Posterior vena cava (tissue), 2 donors: ENCODE measurements around the gene THRB. TPM values are rescaled to one million over a fixed set of nuclear protein-coding genes. Genes with fewer than 3 reads are reported as not detected.

Source experiments
- DNase-seq: peaks from one replicate; pipeline ENCODE4 v3.0.0-alpha.2; 2020; ENCODE audit warnings: low spot score
- intact Hi-C, 2 donors: fragments of 100-400 bp; cut with DNase I; formaldehyde crosslinking; loops; one replicate each; pipeline versions ENCODE4 v1.14.1 to v1.14.2; 2022 to 2023
- total RNA-seq, 2 donors: library from RNA; stranded (reverse); fragmentation: NEBNext Ultra II Directional; extraction: Animal tissue kit (Norgen Biotek cat#: 25700); gene quantifications; one replicate each; pipeline ENCODE4 v1.2.1, GENCODE V29; 2021
- donor health status: DM: yes; HTN: yes; CAD: no.
- donor health status: DM: yes; HTN: yes; CAD: no.

THRB gene
- total RNA-seq, 2 donors from 2014 or later: 25.0 to 32.5 TPM

DNA sequence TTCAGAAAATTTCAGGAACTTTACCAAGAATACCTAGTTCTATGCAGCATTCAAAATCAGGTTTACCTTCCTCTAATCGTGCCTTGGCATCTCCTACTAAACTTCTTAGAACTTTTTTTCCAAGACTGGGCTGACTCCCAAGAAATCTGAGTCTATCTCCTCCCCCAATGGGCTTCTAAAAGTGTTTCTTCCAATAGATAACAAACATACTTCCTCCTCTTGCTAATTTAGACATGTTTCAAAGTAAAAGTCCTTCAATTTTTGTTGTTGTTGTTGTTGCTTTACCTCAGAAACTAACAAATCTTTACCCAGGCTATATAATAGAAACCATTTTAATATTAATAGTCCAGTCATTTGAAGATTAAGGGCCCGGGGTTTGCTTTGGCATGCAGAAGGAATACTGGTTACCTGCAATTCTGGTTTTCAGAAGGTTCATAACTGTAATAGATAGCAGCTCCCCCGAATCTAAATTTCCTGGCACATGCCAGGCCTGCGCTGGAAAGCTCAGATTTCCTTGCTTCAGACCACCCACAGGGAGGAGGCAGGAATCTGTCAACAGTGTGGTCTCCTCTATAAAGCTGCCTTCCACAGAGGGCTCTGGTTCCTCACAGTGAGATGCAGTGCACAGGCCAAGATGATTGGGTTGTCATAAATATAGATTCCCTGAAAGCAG lies 188.7 kb downstream of the THRB start:
- intact Hi-C loops: no loop called here

GRCh38 chr3:24303057-24303754 lies 191.4 kb downstream of the THRB start:
- intact Hi-C loops: no loop called here
- DNase-seq: no peak

More for the DNA sequence above, 188.7 kb downstream of the THRB start:
- no peak for DNase-seq

GRCh38 chr3:24302396-24302795 lies 192.3 kb downstream of the THRB start:
- DNase-seq: no peak
- intact Hi-C loops: no loop called here

DNA sequence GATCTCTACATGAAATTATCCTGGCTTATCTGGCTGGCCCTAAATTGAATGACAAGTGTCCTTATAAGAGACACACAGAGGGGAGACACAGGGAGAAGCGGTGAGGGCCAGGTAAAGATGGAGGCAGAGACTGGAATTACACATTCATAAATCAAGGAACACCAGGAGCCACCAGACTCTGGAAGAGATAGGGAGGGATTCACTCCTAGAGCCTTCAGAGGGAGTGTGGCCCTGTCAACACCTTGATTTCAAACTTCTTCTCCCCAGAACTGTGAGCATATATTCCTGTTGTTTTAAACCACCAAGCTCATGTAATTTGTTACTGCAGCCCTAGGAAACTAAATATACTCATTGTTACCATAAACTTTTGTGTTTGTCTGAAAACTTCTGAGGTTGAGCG lies 193.7 kb downstream of the THRB start:
- intact Hi-C loops: no loop called here
- no peak for DNase-seq

GRCh38 chr3:24299806-24300626 lies 194.6 kb downstream of the THRB start:
- DNase-seq: no peak
- intact Hi-C loops: no loop called here

GRCh38 chr3:24299246-24299805 lies 195.3 kb downstream of the THRB start:
- no peak for DNase-seq
- intact Hi-C loops: no loop called here

GRCh38 chr3:24296441-24297205 lies 198.0 kb downstream of the THRB start:
- intact Hi-C loops: no loop called here
- DNase-seq: no peak

DNA sequence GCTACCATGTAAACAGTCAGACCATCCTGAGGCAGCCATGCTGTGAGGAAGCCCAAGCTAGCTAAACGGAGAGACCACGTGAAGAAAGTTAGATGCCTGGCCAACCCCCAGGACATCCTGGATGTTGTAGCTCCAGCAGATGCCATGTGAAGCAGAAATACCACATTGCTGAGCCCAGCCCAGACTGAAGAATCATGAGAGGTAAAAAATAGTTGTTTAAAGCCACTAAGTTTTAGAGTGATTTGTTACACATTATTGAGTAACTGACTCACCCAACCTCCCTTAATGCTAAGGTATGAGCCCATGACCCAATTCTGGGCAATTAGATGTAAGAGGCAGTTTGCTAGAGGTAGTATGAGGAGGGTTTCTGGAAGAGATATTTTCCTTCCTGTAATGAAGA lies 200.5 kb downstream of the THRB start:
- intact Hi-C loops: no loop called here
- no peak for DNase-seq

DNA sequence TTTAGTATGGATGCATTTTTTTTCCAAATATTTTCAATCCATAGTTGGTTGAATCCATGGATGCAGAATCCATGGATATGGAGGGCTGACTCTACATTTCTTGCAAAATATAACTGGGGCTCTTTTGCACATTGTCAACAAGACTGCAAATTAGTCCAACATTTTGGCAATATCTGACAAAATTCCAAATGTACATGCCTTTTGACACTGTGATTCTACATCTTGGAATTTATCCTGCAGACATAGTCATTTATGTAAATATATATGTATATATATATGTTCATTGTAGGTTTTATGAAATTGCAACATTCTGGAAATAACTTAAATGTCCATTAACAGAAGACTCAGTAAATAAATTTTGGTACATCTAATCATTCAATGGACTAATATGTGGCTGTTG lies 203.0 kb downstream of the THRB start:
- no peak for DNase-seq
- intact Hi-C loops: no loop called here

DNA sequence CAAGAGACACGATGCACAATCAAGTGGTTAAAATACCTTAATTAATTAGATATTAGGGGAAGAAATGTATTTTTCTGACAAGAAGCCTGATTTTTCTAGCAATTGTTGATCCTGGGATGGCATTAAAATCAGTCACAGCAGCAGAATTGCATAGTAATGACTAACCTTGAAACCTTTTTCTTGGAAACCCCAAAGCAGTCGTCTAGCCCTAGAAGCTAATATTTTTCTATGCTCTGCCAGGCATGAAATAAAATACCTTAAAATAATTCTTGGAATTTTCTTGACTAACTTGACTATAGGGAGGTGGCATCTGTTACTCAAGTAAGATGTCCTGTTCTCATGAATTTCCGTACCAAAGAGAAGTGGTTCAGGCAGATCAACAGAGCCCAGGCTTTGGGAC lies 204.1 kb downstream of the THRB start:
- no peak for DNase-seq
- intact Hi-C loops: no loop called here

- intact Hi-C loops: no loop called here
- no peak for DNase-seq
Observed at GRCh38 chr3:24288496-24289236, 206.0 kb downstream of the THRB start.

DNA sequence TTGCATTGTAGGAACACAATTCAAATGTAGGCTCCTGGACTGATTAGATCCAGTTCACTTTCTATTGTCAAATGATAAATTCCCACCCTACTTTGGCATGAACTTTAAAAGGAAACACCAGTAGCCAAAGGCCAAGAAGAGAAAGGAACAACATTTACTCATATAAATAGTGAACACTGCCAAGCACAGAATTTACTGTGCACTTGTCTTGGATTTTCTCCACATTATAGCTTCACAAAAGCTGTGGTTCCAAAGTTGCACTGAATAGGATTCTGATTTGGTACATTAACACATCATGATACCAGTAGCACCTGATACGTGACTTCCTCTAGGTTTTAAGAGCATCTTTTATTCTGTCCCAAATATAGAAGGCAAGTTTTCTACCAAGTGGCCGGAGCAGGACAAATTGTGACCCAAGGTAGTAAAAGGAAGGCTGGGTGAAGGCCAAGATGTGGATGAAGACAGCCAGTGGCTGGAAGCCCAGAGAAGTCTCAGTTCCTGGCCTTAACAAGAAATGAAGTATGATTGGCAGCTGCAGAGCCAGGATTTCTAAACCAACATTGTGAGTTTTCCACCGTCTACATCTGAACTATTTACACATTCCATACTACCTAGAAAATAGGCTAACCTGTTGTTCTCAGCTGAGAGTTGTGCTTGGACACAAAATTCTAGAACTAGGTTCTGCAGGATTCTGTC lies 206.7 kb downstream of the THRB start:
- intact Hi-C loops: no loop called here
- DNase-seq: no peak

- intact Hi-C loops: no loop called here
Observed at GRCh38 chr3:24286405-24286804, 208.2 kb downstream of the THRB start.

DNA sequence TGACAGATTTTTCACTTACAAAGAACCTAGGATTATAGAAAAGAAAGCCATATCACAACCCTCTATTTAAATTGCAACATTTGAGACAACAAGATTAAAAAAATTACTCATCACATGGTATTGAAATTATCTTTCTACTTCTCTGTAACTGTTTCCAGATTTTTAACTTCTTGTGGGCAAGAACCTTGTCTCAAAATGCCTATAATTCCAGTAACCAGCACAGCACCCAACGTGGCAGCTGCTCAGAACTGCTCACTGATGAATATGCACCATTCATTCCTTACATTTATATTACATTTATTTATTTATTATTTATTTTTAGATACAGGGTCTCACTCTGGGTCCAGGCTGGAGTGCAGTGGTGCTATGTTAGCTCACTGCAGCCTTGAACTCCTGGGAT lies 216.1 kb downstream of the THRB start:
- DNase-seq: no peak
- intact Hi-C loops: no loop called here

More at GRCh38 chr3:24286405-24286804, 208.2 kb downstream of the THRB start:
- DNase-seq: no peak

DNA sequence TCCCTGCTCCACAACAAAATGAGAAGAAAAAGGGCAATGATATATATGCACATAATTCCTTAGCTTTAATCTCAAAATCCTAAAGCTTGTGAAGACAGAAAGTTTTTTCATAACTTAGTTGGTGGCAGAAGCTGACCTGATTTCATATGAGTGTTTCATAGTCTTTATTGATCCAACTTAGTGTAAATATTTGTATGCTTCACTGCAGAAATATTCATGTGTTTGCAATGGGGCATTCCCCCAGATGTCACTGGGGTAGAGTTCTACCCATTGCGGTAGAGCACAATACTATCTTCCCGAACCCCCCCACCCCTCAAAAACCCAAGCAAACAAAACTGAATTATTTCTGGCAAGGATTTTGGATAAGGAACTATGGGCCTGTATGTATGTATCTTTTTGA lies 221.2 kb downstream of the THRB start:
- intact Hi-C loops: loop anchor here in 1 of 2 donors (2.0 kb wide), 1 partner anchor 27 kb away; no protein-coding TSS in a partner anchor
- DNase-seq: no peak

DNA sequence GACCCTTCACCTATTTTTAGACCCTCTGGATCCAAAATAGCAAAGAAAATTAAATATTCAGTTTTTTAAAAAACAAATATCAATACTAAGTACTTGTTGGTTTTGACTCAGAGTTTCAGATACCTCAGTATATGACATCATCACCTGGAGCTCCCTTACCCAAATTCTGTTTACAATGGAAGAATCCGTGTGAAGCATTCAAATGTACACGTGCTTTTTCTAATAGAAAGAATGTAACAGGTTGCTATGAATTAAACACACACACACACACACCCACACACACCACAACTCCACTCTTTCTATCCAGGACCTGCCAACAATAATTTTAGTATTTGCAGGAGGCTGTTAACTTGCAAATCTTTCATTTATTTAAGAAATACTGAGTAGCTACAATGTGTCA lies 221.8 kb downstream of the THRB start:
- intact Hi-C loops: loop anchor here in 1 of 2 donors (2.0 kb wide), 1 partner anchor 26 kb away; no protein-coding TSS in a partner anchor
- no peak for DNase-seq

- intact Hi-C loops: loop anchor here in 1 of 2 donors (2.0 kb wide), 1 partner anchor 26 kb away; no protein-coding TSS in a partner anchor
Observed at GRCh38 chr3:24272408-24272807, 222.2 kb downstream of the THRB start.

DNA sequence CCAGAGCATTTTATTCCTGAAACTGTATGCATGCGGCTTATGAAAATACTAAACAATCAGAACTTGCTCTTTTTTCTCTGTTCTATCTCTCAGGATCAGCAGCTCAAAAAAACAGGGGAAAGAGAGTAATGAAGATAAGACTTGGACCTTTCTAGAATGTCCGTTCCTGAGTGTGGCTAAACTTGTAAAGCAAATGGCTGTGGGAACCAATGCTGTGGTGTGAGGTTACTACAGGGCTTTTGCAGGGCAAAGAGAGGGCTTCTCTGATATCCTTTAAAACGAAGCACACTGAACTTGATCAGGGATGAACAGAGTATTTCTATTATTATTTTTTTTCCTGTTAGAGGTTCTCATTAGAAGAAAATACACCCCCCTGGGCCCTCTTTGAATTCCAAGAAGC lies 223.4 kb downstream of the THRB start:
- intact Hi-C loops: no loop called here
- no peak for DNase-seq

More at GRCh38 chr3:24272408-24272807, 222.2 kb downstream of the THRB start:
- no peak for DNase-seq
